Activated T-helper 2 cell treated with anti-CD3 and anti-CD28 coated beads, Interferon-gamma antibody, Interleukin-2, Interleukin-4, amounts not matched to agents 10 μg/mL and 5 μg/mL and 100 μg/mL, durations not matched to agents 14 hours and 24 hours and 36 hours (primary cell): Measurements from ENCODE around the gene PLEKHM2. TPM values are rescaled to one million over a fixed set of nuclear protein-coding genes. Genes with fewer than 3 reads are reported as not detected.

Experiments
- DNase-seq: peaks from one replicate; pipeline ENCODE4 v3.0.0; 2021; ENCODE audit warnings: low spot score
- H3K27ac Mint-ChIP-seq: one replicate; pipeline ENCODE4 v1.8.0; 2021; ENCODE audit warnings: mixed read lengths
- H3K27me3 Mint-ChIP-seq: one replicate; pipeline ENCODE4 v1.8.0; 2021; ENCODE audit warnings: low read depth, mixed read lengths
- H3K36me3 Mint-ChIP-seq: one replicate; pipeline ENCODE4 v1.8.0; 2021; ENCODE audit warnings: low read depth, mixed read lengths
- H3K4me1 Mint-ChIP-seq: one replicate; pipeline ENCODE4 v1.8.0; 2021; ENCODE audit warnings: low read depth, mixed read lengths
- H3K4me3 Mint-ChIP-seq: one replicate; pipeline ENCODE4 v1.8.0; 2021; ENCODE audit warnings: low read depth, mild to moderate bottlenecking, moderate library complexity, mixed read lengths
- H3K9me3 Mint-ChIP-seq: one replicate; pipeline ENCODE4 v1.8.0; 2021; ENCODE audit warnings: mixed read lengths
- intact Hi-C: fragments of 100-400 bp; cut with micrococcal nuclease; formaldehyde crosslinking; loops from one replicate; pipeline ENCODE4 v1.15.1; 2023
- total RNA-seq: library from RNA; stranded (reverse); gene quantifications from 2 replicates; pipeline ENCODE4 v1.2.3, GENCODE V29; 2022

Gene PLEKHM2
- total RNA-seq, 1 donor from 2014 or later, result 61.6 TPM

DNA sequence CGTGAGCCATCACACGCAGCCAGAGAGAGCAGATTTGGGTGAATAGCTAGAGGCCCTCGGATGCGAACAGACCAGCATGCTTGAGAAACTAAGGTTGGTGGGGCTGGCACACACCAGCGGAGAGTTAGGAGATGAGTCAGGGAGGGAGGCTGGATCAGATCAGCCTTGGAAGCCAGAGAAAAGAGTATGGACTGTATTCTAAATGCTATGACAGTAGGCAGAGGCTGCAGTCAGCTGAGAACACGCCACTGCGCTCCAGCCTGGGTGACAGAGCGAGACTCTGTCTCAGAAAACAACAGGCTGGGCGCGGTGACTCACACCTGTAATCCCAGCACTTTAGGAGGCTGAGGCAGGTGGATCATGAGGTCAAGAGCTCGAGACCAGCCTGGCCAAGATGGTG, 4.0 kb upstream of the PLEKHM2 start:
- Mint-ChIP-seq H3K27me3 (no peaks in the 10 kb centered on the region), H3K36me3 (no peaks in the 10 kb centered on the region), H3K4me3 (no peak overlapping the region), H3K27ac (no peak overlapping the region), H3K4me1 (peaks cover 15% of the 10 kb centered on the region), H3K9me3 (no peaks in the 10 kb centered on the region)
- no peak for DNase-seq
- intact Hi-C loops, result loop anchor here (5.0 to 10.0 kb wide), 2 partner anchors 63 to 695 kb away; partner anchors contain the start of gene DDI2

DNA sequence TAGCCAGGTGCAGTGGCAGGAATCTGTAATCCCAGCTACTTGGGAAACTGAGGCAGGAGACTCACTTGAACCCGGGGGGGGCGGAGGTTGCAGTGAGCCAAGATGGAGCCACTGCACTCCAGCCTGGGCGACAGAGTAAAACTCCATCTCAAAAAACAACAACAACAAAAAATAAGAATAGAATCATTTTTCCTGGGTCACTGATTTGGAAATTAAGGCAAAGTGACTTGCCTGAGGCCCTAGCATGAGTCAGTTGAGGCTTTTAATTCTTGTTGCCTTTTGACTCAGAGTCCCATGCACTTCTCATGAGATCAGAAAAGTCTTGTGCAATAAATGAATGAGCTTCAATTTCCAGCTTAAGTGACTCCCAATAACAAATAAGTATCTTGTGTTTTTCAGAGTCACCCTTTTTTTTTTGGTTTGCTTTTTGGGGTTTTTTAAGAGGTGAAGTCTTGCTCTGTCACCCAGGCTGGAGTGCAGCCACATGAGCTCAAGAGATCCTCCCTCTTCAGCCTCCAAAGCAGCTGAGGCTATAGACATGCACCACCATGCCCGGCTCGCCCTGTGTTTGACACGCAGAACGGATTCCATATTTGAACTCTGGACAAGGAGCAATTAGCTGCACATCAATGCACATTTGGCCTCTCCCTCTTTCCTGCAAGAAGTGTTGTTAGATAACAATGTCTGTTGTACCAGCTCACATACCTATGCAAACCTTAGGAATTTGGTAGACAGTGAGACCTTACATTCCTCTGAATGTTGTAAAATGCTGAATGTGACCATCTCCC, 3.4 kb upstream of the PLEKHM2 start:
- no peaks in the 10 kb centered on the region for H3K9me3 Mint-ChIP-seq
- DNase-seq, result no peak
- H3K4me1 Mint-ChIP-seq, result peaks cover 18% of the 10 kb centered on the region
- peaks cover under 1% of the 10 kb centered on the region for H3K36me3 Mint-ChIP-seq
- H3K27ac Mint-ChIP-seq, result peak overlapping the region; percentile 24
- intact Hi-C loops, result loop anchor here (5.0 to 10.0 kb wide), 2 partner anchors 63 to 694 kb away; partner anchors contain the start of gene DDI2
- no peaks in the 10 kb centered on the region for H3K27me3 Mint-ChIP-seq
- peak overlapping the region; percentile 30 for H3K4me3 Mint-ChIP-seq

DNA sequence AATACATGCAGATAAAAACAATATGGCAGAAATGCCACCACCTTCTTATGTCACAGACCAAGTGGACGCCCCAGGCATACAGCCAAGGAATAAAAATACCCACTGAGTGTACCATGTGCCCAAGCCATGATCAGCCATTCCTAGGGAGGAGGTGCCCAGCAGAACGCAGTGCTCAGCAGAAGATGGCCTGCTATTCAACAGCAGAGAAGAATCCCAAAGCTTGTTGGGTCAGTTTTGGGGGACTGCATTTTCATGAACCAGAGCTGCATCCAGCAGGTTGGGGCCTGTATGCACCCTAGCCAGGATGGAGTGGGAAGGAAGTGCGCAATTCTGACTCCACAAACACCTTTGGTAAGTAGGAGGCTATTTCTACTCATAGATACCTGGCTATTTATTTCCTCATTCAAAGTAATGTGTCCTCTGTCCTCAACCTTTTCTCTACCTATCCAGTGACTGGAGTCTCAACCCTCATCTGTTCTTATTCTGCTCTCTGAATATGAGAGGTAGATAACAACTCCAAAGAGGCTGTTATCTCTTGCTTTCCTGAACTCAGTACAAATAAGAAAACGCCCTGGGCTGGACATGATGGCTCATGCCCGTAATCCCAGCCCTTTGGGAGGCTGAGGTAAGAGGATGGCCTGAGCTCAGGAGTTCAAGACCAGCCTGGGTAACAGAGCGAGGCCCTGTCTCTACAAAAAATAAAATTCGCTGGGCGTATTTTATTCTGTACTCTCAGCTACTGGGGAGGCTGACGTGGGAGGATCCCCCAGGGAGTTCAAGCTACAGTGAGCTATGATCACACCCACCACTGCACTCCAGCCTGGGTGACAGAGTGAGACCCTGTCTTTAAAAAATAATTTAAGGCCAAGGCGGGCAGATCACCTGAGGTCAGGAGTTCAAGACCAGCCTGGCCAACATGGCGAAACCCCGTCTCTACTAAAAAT, 2.5 kb upstream of the PLEKHM2 start:
- H3K9me3 Mint-ChIP-seq, result no peaks in the 10 kb centered on the region
- peaks cover 21% of the 10 kb centered on the region for H3K4me1 Mint-ChIP-seq
- peak overlapping the region; percentile 75 for H3K4me3 Mint-ChIP-seq
- H3K27ac Mint-ChIP-seq, result peak overlapping the region; percentile 24
- DNase-seq, result no peak
- intact Hi-C loops, result loop anchor here (5.0 to 10.0 kb wide), 2 partner anchors 64 to 693 kb away; partner anchors contain the start of gene DDI2
- H3K27me3 Mint-ChIP-seq, result no peaks in the 10 kb centered on the region
- H3K36me3 Mint-ChIP-seq, result peaks cover 3% of the 10 kb centered on the region

DNA sequence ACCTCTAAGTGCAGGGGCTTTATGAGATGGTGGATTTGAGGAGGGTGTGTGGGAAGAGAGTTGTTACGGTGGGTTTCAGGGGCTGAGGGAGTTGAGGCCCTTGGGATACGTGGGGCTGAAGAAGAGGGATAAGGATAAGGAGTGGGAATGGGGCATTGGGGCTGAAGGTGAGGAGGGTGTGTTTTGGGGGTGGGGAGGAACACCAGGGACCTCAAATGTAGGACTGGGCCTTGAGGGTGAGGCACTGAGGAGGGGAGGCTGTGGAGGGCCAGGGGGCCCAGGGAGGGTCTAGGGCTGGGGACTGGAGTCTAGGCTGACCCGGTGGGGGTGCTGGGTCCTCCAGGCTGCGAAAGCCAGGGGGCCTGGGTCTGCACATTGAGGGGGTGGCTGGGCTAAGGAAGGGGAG, 1.2 kb upstream of the PLEKHM2 start:
- intact Hi-C loops, result loop anchor here (5.0 to 10.0 kb wide), 2 partner anchors 66 to 692 kb away; partner anchors contain the start of gene DDI2
- DNase-seq, result no peak
- Mint-ChIP-seq H3K27ac (peak overlapping the region; percentile 73), H3K36me3 (peaks cover 10% of the 10 kb centered on the region), H3K27me3 (no peaks in the 10 kb centered on the region), H3K4me3 (peak overlapping the region; percentile 75), H3K9me3 (no peaks in the 10 kb centered on the region), H3K4me1 (peaks cover 25% of the 10 kb centered on the region)

DNA sequence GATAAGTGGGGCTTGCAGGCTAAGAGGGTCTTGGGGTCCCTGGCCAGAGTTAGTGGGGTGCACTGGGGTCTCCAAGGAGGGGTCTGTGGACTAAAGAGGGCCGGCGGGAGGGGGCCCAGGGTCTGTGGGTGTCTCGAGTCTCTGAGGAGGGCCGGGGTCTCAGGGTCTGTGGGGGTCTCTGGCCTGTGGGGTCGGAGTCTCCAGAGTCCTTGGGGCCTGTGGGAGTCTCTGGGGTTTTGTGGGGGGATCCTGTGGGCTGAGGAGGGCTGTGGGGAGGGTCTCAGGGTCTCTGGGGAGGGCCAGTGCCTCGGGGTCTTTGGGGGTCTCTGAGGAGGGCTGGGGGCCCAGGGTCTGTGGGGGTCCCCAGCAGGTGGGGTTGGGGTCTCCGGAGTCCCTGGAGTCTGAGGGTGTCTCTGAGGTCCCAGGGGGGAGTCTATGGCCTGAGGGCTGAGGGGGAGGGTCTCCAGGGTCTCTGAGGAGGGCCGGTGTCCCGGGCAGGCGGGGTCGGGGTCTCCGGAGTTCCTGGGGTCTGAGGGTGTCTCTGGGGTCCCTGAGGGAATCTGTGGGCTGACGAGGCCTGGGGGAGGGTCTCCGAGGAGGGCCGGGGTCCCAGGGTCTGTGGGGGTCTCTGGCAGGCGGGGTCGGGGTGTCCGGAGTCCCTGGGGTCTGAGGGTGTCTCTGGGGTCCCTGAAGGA, 628 bp upstream of the PLEKHM2 start:
- peak overlapping the region; percentile 73 for H3K27ac Mint-ChIP-seq
- H3K9me3 Mint-ChIP-seq, result no peaks in the 10 kb centered on the region
- DNase-seq, result no peak
- H3K4me1 Mint-ChIP-seq, result peaks cover 24% of the 10 kb centered on the region
- peak overlapping the region; percentile 75 for H3K4me3 Mint-ChIP-seq
- intact Hi-C loops, result loop anchor here (5.0 to 10.0 kb wide), 2 partner anchors 66 to 691 kb away; partner anchors contain the start of gene DDI2
- peaks cover 13% of the 10 kb centered on the region for H3K36me3 Mint-ChIP-seq
- no peaks in the 10 kb centered on the region for H3K27me3 Mint-ChIP-seq

DNA sequence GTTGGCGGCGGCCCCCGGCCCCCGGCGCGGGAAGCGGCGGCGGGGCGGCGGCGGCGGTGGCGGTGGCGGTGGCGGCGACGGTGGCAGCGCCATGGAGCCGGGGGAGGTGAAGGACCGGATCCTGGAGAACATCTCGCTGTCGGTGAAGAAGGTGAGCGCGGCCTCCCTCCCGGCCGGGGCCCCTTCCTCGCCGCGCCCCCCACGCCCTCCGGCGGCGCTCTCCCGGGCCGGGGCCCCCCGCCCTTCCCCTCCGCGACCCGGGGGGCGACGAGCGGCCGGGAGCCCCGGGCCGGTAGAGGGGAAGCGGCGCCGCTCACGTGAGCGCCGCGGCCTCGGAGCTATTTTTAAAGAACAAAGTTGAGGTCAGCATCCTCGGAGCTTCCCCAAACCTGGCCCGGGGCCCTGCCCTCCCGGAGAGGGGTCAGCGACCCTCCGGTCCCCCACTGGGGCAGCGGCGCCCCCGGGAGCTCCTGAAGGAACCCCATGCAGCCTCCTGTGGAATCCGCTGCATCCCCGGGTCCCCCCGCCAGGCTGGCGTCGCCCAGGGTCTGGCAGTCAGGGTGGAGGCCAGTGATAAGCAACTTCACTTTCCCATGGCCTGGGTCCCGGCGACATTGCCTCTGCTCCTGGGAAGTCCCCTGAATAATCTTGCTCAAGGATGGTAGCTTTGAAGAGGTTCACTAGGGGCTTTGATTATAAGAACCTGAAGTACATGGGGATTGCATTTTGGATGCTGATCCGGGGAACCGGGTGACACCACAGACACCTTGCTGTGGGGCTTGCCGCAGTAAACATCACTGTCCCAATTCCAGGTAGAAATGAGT, 560 bp downstream of the PLEKHM2 start:
- DNase-seq, result peak; percentile 26
- H3K4me1 Mint-ChIP-seq, result peaks cover 22% of the 10 kb centered on the region
- peak overlapping the region; percentile 73 for H3K27ac Mint-ChIP-seq
- no peaks in the 10 kb centered on the region for H3K9me3 Mint-ChIP-seq
- H3K36me3 Mint-ChIP-seq, result peaks cover 17% of the 10 kb centered on the region
- H3K4me3 Mint-ChIP-seq, result peak overlapping the region; percentile 83
- intact Hi-C loops, result loop anchor here (5.0 to 10.0 kb wide), 2 partner anchors 67 to 690 kb away; partner anchors contain the start of gene DDI2
- H3K27me3 Mint-ChIP-seq, result no peaks in the 10 kb centered on the region

DNA sequence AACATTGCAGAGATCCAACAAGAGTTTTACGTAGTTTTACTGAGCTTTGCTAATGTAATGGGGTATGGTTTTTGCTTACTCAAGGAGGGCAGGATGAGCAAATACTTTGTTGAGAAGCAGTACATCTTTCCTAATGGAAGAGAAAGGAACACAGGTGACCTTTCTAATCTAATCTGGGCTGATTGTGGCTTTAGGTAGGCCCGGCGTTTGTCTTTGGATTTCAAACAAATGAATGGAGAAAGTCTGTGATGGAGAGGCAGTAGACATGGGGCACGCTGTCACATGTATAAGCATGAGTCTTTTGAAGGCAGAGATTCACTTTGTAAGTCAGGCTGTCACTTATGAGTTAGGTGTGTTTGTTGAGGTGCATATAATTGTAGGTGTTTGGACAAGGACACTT, 1.7 kb downstream of the PLEKHM2 start:
- H3K27me3 Mint-ChIP-seq, result no peaks in the 10 kb centered on the region
- peak overlapping the region; percentile 24 for H3K27ac Mint-ChIP-seq
- intact Hi-C loops, result loop anchor here (10.0 kb wide), 1 partner anchor 689 kb away; no protein-coding TSS in a partner anchor
- H3K36me3 Mint-ChIP-seq, result peaks cover 20% of the 10 kb centered on the region
- H3K9me3 Mint-ChIP-seq, result no peaks in the 10 kb centered on the region
- no peak for DNase-seq
- H3K4me1 Mint-ChIP-seq, result peaks cover 21% of the 10 kb centered on the region
- H3K4me3 Mint-ChIP-seq, result peak overlapping the region; percentile 83

DNA sequence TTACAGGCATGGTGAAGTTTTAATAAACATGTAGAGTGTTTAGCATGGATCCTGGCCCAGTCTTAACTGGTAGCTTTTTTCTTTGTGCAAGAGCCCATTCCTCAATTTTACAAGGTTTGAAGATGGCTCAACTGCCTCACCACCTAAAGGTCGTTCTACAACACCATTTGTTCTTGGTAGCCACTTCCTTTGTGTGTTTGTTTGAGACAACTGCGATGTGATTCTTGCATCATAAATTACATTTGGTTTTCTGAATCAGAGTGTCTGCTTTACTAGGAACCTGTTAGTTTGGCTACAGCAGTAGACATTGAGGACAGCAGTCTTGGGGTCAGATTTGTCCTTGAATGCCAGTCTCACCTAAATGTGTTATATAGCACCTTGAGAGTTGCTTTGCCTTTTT, 3.3 kb downstream of the PLEKHM2 start:
- peak overlapping the region; percentile 43 for H3K27ac Mint-ChIP-seq
- intact Hi-C loops, result loop anchor here (10.0 kb wide), 1 partner anchor 687 kb away; no protein-coding TSS in a partner anchor
- DNase-seq, result no peak
- no peaks in the 10 kb centered on the region for H3K27me3 Mint-ChIP-seq
- peaks cover 20% of the 10 kb centered on the region for H3K36me3 Mint-ChIP-seq
- peaks cover 17% of the 10 kb centered on the region for H3K4me1 Mint-ChIP-seq
- H3K4me3 Mint-ChIP-seq, result no peak overlapping the region
- no peaks in the 10 kb centered on the region for H3K9me3 Mint-ChIP-seq

DNA sequence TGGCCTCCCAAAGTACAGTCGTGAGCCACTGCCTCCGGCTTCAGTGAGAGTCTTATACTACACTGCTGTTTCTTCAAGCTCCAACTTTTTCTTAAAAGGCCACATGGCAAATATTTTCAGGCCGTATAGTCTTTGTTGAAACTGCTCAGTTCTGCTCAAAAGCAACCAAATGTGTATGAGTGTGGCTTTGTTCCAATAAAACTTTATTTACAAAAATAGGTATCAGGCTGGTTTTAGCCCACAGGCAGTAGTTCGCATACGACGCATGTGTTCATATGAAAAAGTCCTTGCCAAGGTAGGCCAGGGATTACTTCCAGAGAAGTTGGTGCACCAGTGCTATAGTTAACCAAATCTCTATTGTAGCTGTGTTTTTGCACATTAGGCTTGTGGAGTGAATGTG, 6.2 kb downstream of the PLEKHM2 start:
- H3K27ac Mint-ChIP-seq, result no peak overlapping the region
- H3K4me1 Mint-ChIP-seq, result peaks cover 13% of the 10 kb centered on the region
- intact Hi-C loops, result no loop called here
- DNase-seq, result no peak
- H3K4me3 Mint-ChIP-seq, result no peak overlapping the region
- H3K27me3 Mint-ChIP-seq, result no peaks in the 10 kb centered on the region
- H3K36me3 Mint-ChIP-seq, result peaks cover 25% of the 10 kb centered on the region
- H3K9me3 Mint-ChIP-seq, result no peaks in the 10 kb centered on the region

DNA sequence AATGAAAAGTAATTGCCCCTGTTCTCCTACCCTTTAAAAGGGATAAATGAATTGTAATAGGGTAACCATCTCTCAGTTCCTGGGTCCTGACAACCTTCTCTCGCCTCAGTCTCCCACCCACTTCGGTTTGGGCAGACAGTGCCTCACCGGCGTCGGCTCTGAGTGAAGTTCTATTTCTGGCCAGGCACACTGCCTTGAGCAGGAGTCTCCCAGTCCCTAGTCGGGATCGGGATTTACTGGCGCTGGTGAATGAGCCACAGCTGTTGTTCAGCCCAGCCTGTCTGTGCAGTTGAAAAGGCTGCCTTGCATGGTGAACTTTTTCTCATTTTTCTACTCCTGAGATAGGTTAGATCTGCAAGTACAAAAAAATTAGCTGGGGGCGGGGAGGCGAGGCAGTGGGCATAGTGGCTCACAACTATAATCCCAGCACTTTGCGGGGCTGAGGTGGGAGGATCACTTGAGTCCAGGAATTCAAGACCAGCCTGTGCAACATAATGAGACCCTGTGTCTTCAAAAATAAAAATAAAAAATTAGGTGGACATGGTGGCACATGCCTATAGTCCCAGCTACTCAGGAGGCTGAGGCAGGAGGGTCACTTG, 7.4 kb downstream of the PLEKHM2 start:
- no peak for DNase-seq
- no peaks in the 10 kb centered on the region for H3K9me3 Mint-ChIP-seq
- no peak overlapping the region for H3K27ac Mint-ChIP-seq
- no peaks in the 10 kb centered on the region for H3K27me3 Mint-ChIP-seq
- H3K4me1 Mint-ChIP-seq, result peaks cover 9% of the 10 kb centered on the region
- intact Hi-C loops, result no loop called here
- no peak overlapping the region for H3K4me3 Mint-ChIP-seq
- peaks cover 23% of the 10 kb centered on the region for H3K36me3 Mint-ChIP-seq

DNA sequence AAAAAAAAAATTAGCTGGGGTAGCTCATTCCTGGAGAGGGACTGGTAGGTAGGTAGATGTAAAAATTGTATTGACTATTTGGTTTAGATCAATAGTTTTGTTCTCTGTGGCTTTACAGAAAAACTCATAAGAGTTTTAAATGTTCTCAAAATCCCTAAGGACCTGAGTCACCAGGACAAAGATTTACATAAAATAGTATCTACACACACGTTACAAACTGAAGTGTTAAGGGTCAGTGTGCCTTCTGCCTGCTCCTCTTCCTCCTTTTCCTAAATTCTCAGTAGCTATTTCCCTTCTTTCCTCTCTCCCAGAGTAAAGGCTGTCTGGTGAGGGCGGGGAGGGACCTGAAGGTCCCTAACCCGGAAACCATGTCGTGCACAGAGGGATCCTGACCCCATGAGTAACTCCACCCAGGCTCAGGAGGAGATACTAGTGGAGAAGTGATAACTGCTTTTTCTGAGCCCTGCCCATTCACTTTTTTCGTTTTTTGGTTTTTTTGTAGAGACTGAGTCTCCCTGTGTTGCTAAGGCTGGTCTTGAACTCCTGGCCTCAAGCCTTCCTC, 8.1 kb downstream of the PLEKHM2 start:
- H3K4me3 Mint-ChIP-seq, result no peak overlapping the region
- DNase-seq, result no peak
- no peak overlapping the region for H3K27ac Mint-ChIP-seq
- H3K4me1 Mint-ChIP-seq, result peaks cover 16% of the 10 kb centered on the region
- no peaks in the 10 kb centered on the region for H3K27me3 Mint-ChIP-seq
- intact Hi-C loops, result no loop called here
- H3K36me3 Mint-ChIP-seq, result peaks cover 26% of the 10 kb centered on the region
- no peaks in the 10 kb centered on the region for H3K9me3 Mint-ChIP-seq
